HG03066 (cell line): ENCODE measurements around the gene SLC17A7.
"Not testable (repeated sequence)": the region's sequence is repeated elsewhere in the genome, so short reads cannot be mapped to it uniquely, and the experiment has no call there.

ENCODE experiments used
- ATAC-seq: cut with Tn5 transposase; IDR thresholded peaks from one replicate; pipeline ENCODE4 v1.9.1; 2021; ENCODE audit warnings: low read depth; ENCODE audit not compliant: unreplicated experiment

The SLC17A7 gene

DNA sequence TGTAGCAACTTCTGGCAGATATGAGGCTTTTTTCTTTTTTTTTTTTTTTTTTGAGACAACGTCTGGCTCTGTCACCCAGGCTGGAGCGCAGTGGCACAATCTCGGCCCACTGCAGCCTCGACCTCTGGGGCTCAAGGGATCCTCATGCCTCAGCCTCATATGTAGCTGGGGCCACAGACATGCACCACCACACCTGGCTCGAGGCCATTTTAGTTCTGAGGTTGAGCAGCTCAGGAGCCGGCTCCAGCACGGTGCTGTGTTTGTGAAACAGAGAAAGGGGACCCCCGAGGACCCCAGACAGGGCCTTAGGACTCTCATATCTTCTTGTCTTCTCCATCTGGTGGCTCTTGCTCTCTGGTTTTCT is 29.3 kb upstream of the SLC17A7 start:
- ATAC-seq: no peak

DNA sequence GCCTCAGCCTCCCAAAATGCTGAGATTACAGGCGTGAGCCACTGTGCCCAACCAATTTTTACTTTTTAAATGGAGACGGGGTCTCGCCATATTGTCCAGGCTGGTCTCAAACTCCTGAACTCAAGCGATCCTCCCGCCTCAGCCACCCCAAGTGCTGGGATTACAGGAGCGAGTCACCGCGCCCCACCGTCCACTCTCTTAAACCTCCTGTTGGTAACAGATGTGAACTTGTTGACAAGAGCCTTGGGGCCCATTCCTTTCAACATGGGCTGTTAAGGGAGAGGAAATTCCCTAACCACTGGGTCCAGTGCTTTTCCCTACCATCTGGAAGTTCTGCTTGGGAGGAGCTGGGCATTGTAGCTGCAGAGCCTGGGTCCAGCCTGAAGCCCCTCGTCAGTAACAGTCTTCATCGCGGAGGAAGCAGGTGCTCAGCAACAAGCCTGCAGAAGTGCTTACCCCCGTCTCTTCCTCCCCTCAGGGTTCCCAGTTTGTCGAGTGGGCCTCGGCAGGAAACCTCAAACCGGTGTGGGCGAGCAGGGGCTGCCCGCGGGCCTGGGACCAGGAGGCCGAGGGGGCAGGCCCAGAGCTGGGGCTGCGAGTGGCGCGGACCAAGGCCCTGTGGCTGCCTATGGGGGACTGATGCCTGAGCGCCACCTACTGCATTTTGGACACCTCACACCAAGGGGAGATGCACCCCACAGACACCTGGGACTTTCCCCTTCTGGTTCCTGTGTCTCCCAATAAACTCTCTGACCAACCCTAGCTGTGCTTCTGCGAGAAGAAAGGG is 28.7 kb upstream of the SLC17A7 start:
- no peak for ATAC-seq

DNA sequence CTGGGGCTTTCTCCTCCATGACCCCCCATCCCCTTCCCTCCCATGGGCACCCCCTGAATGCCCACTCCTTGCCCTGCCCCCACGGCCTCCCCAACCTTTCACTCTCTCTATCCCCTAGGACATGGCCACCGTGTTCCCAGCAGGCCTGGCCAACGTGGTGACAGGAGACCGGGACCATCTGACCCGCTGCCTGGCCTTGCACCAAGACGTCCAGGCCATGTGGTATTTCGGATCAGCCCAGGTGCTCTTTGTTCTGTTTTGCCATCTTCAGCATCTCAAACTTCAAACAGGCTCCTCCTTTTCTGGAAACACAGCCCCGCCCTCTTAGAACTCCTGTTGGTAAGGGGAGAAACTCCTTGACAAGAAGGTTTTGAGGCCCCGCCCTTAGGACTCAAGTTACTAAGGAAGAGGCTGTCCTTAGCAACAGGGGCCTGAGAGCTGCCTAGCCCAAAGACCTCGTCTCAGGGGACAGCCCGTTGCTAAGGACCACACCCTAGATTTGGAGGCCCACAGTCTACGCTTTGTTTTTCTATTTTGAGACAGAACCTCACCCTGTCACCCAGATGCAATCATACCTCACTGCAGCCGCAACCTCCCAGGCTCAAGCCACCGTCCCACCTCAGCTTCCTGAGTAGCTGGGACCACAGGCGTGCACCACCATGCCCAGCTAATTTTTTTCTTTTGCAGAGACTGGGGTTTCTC is 27.6 kb upstream of the SLC17A7 start:
- peak; percentile 45 for ATAC-seq

DNA sequence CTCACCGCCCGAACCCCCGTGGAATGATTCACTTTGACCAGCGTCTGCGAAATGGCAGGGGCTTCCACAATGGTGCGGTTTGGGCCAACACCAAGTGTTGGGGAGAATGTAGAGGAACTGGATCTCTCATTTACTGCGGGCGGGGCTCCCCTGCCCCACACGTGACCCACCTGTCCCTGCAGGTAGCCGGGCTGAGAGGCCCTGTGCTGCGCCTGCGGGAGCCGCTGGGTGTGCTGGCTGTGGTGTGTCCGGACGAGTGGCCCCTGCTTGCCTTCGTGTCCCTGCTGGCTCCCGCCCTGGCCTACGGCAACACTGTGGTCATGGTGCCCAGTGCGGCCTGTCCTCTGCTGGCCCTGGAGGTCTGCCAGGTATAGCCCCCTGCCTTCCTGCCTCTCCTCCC is 26.9 kb upstream of the SLC17A7 start:
- no peak for ATAC-seq

DNA sequence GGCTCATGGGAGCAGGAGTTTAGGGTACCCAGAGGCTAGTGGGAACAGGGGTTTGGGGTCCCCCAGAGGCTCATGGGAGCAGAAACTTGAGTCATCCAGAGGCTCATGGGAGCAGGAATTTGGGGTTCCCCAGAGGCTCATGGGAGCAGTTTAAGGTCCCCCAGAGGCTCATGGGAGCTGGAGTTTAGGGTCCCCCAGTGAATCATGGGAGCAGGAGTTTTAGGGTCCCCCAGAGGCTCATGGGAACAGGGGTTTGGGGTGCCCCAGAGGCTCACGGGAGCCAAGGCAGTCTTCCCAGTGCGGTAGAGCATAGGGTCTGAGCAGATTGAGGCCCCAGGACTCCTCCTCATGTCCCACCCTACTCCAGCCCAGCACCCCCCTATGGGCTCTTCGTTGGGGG is 24.0 kb upstream of the SLC17A7 start:
- no peak for ATAC-seq

DNA sequence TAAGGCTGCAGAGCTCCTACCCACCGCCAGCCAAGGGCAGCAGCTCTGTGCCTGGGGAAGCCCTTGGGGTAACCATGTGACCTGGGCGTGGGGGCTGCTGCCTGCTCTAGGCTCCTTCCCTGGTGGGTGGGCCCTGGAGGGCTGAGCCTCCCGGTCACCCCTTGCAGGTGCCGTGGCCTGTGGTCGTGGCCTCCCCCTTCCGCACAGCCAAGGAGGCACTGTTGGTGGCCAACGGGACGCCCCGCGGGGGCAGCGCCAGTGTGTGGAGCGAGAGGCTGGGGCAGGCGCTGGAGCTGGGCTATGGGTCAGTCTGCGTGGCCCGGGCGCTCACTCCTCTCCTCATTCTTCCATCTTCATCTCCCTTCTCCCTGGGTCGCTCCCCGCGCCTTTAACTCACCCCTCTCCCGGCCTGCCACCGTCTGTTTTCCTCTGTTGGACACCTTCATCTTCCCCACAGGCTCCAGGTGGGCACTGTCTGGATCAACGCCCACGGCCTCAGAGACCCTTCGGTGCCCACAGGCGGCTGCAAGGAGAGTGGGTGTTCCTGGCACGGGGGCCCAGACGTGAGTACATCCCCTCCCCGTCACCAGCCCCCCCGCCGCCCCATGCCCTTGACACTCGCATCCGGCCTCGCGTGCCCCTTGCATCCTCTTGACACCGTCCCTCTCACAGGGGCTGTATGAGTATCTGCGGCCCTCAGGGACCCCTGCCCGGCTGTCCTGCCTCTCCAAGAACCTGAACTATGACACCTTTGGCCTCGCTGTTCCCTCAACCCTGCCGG is 22.8 kb upstream of the SLC17A7 start:
- ATAC-seq: no peak

DNA sequence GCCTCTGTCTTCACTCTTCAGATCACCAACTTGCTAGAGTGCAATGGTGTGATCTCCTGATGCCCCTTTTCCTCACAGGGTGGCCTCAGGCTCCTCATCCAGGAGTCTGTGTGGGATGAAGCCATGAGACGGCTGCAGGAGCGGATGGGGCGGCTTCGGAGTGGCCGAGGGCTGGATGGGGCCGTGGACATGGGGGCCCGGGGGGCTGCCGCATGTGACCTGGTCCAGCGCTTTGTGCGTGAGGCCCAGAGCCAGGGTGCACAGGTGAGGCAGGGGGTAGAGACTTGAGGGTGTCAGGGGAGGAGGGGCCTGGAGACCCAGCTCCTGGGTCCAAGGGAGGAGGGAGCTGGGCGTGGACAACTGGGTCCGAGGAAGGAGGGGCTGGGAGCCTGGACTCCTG is 21.2 kb upstream of the SLC17A7 start:
- no peak for ATAC-seq

DNA sequence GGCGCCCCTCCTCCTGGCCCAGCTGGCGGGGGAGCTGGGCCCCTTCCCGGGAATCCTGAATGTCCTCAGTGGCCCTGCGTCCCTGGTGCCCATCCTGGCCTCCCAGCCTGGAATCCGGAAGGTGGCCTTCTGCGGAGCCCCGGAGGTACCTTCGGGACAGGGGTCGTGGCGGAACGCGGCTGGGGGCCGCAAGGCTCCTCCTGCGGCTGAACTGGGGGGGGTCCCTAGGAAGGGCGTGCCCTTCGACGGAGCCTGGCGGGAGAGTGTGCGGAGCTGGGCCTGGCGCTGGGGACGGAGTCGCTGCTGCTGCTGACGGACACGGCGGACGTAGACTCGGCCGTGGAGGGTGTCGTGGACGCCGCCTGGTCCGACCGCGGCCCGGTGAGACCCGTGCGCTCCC is 20.3 kb upstream of the SLC17A7 start:
- ATAC-seq: no peak

DNA sequence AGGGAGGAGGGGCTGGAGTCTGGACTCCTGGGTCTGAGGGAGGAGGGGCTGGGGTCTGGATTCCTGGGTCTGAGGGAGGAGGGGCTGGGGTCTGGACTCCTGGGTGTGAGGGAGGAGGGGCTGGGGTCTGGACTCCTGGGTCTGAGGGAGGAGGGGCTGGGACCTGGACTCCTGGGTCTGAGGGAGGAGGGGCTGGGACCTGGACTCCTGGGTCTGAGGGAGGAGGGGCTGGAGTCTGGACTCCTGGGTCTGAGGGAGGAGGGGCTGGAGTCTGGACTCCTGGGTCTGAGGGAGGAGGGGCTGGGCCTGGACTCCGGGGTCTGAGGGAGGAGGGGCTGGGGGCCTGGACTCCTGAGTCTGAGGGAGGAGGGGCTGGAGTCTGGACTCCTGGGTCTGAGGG is 19.8 kb upstream of the SLC17A7 start:
- ATAC-seq: not testable (repeated sequence)

DNA sequence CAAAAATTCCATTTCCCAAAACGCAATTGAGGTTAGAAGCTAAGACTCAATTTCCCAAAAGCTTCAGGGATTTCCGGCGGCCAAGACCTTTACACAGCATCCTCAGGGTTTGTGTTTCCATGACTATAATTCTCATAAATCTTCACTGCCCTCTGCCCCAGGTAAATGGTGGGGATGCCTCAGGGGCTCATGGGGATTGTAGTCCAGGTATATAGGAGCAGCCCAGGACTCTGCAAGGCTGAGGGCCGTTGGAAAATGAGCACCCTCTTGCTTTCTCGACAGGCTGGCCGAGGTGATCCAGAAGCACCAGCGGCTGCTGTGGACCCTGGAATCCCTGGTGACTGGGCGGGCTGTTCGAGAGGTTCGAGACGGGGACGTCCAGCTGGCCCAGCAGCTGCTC is 18.1 kb upstream of the SLC17A7 start:
- ATAC-seq: no peak

DNA sequence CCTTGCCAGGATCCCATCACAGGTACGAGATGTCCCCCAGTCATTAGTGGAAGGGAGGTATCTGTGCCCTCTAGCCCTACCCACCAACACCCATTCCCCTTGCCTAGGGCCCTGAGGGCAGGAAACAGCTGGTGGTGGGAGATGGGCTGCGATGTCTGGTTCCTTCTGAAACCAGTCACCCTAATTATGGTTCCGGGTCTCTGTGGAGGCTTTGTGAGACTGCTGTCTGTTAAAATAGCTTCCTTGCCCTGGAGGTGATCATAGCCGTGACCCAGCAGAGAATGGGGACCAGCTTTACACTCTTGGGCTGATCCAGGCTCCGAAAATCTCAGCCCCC is 17.2 kb upstream of the SLC17A7 start:
- no peak for ATAC-seq

DNA sequence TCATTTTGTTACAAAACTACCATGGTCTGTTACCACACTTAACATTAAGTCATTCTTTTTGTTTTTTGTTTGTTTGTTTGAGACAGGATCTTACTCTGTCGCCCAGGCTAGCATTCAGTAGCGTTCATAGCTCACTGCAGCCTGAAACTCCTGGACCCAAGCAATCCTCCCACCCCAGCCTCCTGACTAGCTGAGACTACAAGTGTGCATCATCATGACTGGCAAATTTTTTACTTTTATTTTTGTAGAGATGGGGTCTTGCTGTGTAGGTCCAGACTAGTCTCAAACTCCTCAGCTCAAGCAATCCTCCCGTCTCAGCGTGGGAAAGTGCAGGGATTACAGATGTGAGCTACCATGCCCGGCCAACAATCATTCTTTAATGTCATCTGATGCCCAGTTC is 15.0 kb upstream of the SLC17A7 start:
- no peak for ATAC-seq

DNA sequence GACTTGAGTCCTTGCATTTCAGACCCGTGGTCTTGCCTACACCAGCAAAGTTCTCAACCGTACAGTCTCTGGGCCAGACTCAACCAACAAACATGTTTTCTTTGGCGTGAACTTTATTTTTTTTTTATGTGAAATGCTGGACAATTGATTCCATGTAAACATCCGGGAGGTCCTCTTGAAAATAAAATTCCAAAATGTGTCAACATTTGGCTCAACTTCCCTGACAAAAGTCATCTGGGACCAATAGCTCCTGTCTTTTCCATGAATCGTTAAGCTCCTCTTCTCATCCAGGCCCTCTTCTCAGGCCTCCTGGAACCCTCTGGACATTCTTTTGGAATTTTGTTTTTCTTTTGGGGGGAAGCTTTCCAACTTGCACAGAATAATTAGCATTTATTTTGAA is 14.4 kb upstream of the SLC17A7 start:
- no peak for ATAC-seq

DNA sequence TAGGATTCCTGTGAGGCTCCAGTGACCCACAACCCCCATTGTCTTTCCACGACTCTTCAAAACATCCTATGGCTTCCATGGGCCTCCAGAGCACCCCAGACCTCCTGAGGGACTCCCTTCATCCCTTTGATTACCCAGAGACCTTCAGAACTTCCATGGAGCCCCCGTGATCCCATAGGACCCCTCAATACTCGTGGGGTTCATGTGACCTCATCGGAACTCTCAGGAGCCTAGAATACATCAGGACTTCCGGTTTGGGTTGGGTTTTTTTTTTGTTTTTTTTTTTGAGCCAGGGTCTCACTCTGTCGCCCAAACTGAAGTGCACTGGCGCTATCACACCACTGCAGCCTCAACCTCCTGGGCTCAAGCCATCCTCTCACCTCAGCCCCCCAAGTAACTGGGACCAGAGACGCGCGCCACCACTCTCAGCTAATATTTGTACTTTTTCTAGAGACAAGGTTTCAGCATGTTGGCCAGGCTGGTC is 12.5 kb upstream of the SLC17A7 start:
- ATAC-seq: no peak

DNA sequence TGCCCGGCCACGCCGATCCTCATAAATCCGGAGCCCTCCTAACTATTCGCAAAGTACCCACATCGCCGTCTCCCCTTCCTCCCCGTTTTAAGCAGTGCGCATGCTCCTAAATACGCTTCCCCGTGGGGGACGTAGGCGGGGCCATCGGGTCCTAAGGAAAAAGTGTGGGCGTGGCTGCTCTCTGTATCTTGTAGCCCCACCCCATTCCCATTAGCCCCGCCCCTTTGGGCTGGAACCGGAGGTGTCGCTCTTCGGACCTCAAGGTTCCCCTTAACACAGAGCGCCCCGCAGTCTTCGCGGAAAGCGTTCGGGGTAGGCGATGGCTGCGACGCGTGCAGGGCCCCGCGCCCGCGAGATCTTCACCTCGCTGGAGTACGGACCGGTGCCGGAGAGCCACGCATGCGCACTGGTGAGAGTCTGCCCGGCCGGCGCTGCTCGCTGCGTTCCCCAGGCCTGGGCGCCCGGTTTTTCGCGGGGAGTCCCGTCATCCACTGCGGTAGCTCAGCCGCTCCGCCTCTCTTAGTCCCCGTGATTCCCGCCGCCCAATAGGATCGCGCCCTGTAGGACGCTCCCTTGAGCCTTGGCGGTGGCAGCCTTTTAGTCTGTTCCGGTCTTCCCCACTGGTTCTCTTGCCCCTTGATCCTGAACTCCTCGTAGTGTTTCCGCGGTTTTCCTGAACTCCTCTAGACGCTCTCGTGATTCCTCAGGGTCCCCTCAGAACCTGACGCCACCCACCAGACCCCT is 11.9 kb upstream of the SLC17A7 start, which contains the start of gene ALDH16A1:
Gene ALDH16A1, plus strand, starts transcription at position 213 of the 744 bp plus-strand sequence. Its CDS starts 107 bp downstream, at position 320.
- ATAC-seq: peak; percentile 82

DNA sequence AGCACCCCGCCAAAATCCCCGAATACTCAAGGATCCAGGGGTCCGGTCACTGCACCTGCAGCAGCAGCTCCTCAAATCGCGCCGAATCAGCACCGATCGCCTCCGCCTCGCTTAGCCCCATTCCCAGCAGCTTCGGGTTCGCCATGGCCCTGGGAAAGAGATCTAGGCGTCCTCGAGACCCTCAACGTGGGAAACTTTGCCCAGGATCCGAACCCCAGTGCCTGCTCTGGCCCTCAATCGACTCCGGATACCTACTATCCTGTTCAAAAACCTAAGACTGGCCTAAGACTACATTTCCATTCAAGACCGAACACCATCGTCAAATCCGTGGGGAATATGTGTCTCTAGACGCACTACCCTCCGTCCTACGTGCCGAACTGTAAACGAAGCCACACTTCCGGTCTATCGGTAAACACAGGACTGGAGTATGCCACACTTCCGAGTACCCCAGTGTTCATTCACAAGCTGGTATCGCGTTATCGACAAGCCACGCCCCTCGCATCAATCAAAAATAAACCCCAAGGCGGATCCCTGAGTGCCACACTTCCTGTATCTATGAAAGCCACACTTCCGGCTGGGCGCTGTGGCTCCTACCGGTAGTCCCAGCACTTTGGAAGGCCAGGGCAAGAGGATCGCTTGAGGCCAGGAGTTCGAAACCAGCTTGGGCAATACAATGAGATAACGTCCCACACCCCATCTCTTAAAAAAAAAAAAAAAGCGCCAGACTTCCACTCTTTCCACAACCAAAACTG is 10.3 kb upstream of the SLC17A7 start, which contains the start of gene PIH1D1:
Gene PIH1D1, minus strand, starts transcription at position 385 of the 752 bp plus-strand sequence. Its CDS starts 240 bp downstream, at position 145.
- peak; percentile 50 for ATAC-seq

DNA sequence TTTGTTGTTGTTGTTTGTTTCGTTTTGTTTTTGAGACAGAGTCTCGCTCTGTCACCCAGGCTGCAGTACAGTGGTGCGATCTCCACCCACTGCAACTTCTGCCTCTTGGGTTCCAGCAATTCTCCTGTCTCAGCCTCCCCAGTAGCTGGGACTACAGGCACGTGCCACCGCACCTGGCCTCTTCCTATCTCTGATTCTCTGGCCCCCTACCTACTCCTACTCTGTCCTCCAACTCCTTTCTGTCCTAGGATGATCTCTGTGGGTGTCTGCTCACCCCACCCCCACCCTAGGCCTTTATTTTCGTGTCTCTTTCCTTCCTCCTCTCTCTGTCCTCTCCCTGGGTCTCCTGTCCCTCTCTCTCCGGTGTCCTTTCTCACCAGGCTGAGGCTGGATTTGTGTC is 9.1 kb upstream of the SLC17A7 start:
- no peak for ATAC-seq

DNA sequence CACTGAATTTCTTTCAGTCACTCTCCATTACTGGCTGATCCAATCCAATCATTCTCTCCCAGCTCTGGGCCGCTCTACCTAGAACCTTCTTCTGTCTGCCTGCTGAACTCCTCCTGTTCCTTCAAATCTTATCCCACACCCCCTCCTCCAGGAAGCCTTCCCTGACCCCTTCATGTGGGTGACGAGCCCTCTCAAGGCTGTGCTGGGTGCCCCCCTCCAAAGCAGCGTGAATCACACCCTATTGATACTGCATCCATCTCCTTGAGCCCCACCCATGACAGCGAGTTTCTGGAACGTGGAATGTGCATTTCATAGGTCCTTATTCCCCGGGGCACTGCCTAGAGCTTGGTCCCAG is 7.1 kb upstream of the SLC17A7 start:
- no peak for ATAC-seq

DNA sequence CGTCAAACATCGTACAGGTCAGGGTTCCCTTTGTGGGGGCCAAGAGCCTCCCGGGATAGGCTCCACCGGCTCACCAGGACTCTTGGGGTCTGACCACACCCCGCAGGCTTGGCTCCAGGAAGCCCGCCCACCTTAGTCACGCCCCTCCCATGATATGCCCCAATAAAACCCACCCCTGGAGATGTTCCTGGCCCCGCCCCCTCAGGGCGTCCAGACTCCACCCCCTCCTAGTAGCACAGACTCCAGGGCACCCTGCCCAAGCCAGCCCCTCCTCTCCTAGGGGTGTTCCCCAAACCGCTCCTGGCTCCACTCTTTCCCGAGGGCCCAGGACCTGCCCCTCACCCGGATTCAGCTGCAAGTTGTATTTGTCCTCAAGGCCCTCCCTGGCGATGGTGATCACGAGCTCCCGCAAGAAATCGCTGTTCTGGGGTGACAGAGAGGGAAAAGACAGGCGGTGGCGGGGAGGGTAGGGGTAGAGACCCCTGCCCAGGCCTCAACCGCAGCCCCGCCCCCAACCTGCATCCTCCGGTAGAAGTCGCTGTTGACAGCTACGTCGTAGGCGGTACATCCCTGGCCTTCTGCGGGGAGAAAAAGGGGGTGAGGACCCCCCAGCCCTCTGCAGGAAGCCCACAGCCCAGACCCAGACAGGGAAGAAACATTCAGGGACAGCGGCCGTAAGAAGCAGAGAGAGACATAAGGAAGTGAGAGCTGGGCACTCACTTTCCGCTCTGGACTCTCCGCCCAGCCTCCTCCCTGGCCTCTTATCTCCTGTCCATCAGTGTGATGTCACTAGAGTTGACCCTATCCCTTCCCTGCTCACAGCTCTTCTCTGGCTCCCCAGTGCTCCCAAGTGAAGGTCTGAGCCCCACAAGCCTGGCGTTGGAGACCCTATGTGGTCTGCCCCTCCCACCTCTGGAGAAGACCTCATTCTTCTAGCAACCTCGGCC is 6.4 kb upstream of the SLC17A7 start:
- no peak for ATAC-seq
